Transverse colon (tissue), 4 donors: ENCODE results near the gene GPRC6A. TPM values are rescaled to one million over a fixed set of nuclear protein-coding genes. Genes with fewer than 3 reads are reported as not detected.

Source experiments
- DNase-seq: peaks from one replicate; pipeline ENCODE4 v3.0.0-alpha.2; 2019
- H3K27ac ChIP-seq, 4 donors: fragments of 200-600 bp; sonication (generic); 2 replicates each; pipeline ENCODE4 v1.5.1; 2016 to 2018; ENCODE audit warnings: inconsistent platforms in 4 of 4
- H3K27me3 ChIP-seq: fragments of 200-600 bp; sonication (generic); 2 replicates; pipeline ENCODE4 v1.5.1; 2017; ENCODE audit warnings: inconsistent platforms
- H3K36me3 ChIP-seq, 4 donors: fragments of 200-600 bp; sonication (generic); 2 replicates each; pipeline ENCODE4 v1.5.1; 2017 to 2019; ENCODE audit warnings: inconsistent platforms in 4 of 4
- H3K4me1 ChIP-seq, 4 donors: fragments of 200-600 bp; sonication (generic); 2 replicates each; pipeline ENCODE4 v1.5.1; 2017 to 2020; ENCODE audit warnings: inconsistent platforms in 4 of 4
- H3K4me3 ChIP-seq, 4 donors: fragments of 200-600 bp; sonication (generic); 1 replicate in 1 of 4; 2 replicates in 3 of 4; pipeline versions ENCODE4 v1.5.1 to v1.6.1; 2017 to 2019; ENCODE audit warnings: inconsistent platforms in 4 of 4
- H3K9me3 ChIP-seq, 2 donors: fragments of 200-600 bp; sonication (generic); 2 replicates each; pipeline ENCODE4 v1.5.1; 2017 to 2019; ENCODE audit warnings: inconsistent platforms in 2 of 2
- CTCF ChIP-seq, 5 experiments: fragments of 200-600 bp in 3 of 5; fragments of 450-650 bp in 2 of 5; sonication (generic) in 3 of 5; IDR thresholded peaks; 1 replicate in 2 of 5; 2 replicates in 3 of 5; pipeline ENCODE4 v1.5.1; 2016 to 2017; ENCODE audit warnings: antibody characterized with exemption in 5 of 5, inconsistent platforms in 3 of 5, mild to moderate bottlenecking in 2 of 5, moderate library complexity in 1 of 5
- EP300 ChIP-seq: sonication (generic); formaldehyde crosslinking; IDR thresholded peaks from one replicate; pipeline ENCODE4 v1.6.1; 2017; ENCODE audit warnings: antibody characterized with exemption, low read depth
- POLR2A ChIP-seq: fragments of 450-650 bp; IDR thresholded peaks from one replicate; pipeline ENCODE4 v1.6.1; 2016; ENCODE audit warnings: antibody characterized with exemption, mild to moderate bottlenecking, moderate library complexity
- POLR2AphosphoS5 ChIP-seq, 3 donors: sonication (generic); formaldehyde crosslinking; IDR thresholded peaks; one replicate each; pipeline ENCODE4 v1.6.1; 2016; ENCODE audit warnings: antibody characterized with exemption in 3 of 3
- WGBS, 2 donors: methylation state at CpG; one replicate each; pipeline ENCODE4 v1.1.5; 2018; ENCODE audit warnings: low coverage in 1 of 2; 5-methylcytosine and 5-hydroxymethylcytosine counted together
- in situ Hi-C, 4 donors: fragments of 200-750 bp; cut with MboI; loops; one replicate each; pipeline versions ENCODE4 v1.15.0 to v1.15.1; 2017; ENCODE audit warnings: low sequenced_read_pairs in 3 of 4, low pct_ligation_motif_present in 1 of 4, low pct_unique_long_range_greater_than_20kb in 1 of 4
- intact Hi-C: fragments of 100-400 bp; cut with DNase I; formaldehyde crosslinking; loops from one replicate; pipeline ENCODE4 v1.15.1; 2023; ENCODE audit warnings: low total_unique reads
- total RNA-seq, 4 donors: library from RNA; depleted of rRNA; stranded (reverse); fragments of >200 nt; gene quantifications; one replicate each; pipeline ENCODE4 v1.1.0, GENCODE V29; 2016

The GPRC6A gene
- total RNA-seq, 4 donors from 2014 or later = not detected

- peaks cover 12% of the 10 kb centered on the region for H3K27me3 ChIP-seq
- WGBS, 2 donors = 68 to 70% methylated on average over 5 of the region's 5 CpGs
- intact Hi-C loops (no loop called here), in situ Hi-C loops (loop anchor here in 1 of 4 donors (25.0 kb wide), 1 partner anchor 178 kb away; no protein-coding TSS in a partner anchor)
- TF ChIP-seq POLR2AphosphoS5 (IDR thresholded peaks at IDR 0.05) (no peak), POLR2A (no peak), CTCF (IDR thresholded peaks at IDR 0.05) (no peak), EP300 (no peak)
- H3K36me3 ChIP-seq = no peaks in the 10 kb centered on the region
- no peaks in the 10 kb centered on the region for H3K9me3 ChIP-seq
- no peaks in the 10 kb centered on the region for H3K4me1 ChIP-seq
- no peak overlapping the region for H3K27ac ChIP-seq
- no peak overlapping the region for H3K4me3 ChIP-seq
- DNase-seq = no peak
Measured at GRCh38 chr6:116783852-116784251, 45.0 kb downstream of the GPRC6A start.

DNA sequence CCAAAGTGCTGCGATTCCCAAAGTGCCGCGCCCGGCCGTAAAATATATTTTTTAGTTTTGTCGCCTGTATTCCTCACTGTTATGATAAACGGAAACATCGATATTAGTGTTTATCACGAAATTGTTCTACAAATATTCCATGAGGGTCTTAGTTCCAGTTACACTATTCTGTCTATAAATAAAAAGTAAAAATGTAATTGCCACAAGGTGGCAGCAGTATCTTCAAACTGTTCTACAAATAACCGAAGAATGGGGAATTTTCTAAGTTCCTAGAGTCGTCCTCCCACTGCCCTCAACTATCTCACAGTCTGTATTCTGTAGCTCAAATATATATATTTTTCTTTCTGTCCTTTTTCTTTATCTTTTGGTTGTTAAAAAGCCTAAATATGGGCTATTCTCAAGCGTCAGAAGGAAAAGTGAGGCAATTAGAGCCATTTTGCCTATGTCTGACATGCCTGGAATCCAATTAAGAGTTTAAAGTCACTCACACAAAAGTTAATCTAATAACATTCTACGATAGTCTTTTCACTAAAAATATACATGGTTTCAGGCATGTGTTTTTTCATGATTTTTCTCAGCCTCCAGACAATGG lies 49.2 kb downstream of the GPRC6A start:
- Histone ChIP-seq H3K36me3 (no peaks in the 10 kb centered on the region), H3K9me3 (no peaks in the 10 kb centered on the region), H3K27ac (no peak overlapping the region), H3K27me3 (peaks cover 15% of the 10 kb centered on the region), H3K4me1 (no peaks in the 10 kb centered on the region), H3K4me3 (no peak overlapping the region)
- in situ Hi-C loops (loop anchor here in 1 of 4 donors (25.0 kb wide), 1 partner anchor 183 kb away; no protein-coding TSS in a partner anchor), intact Hi-C loops (no loop called here)
- no peak for DNase-seq
- no peak for TF ChIP-seq EP300
- peak; percentile 30 to 47 (median 42) for TF ChIP-seq CTCF (IDR thresholded peaks at IDR 0.05)
- WGBS, 2 donors = 29 to 36% methylated on average over 13 of the region's 13 CpGs

DNA sequence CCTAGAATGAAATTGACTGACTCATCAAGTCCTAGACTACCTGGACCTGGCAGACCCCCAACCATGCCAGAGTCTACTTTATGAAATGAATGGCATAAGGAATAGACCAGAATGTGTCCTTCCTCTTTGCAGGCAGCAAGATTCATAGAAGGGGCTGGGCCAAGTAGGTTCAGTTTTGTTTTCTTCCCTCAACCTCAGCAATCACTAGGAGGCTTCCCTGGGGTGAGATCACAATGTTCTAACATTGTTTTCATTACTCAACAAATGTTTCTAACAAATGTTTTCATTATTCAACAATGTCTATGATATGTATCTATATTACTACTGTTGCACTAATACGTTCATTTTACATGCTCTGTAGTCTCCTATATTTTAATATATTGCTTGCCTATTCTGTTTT lies 55.0 kb downstream of the GPRC6A start:
- H3K36me3 ChIP-seq = no peaks in the 10 kb centered on the region
- TF ChIP-seq CTCF (IDR thresholded peaks at IDR 0.05) (no peak), EP300 (no peak), POLR2AphosphoS5 (IDR thresholded peaks at IDR 0.05) (no peak), POLR2A (no peak)
- in situ Hi-C loops = no loop called here
- no peaks in the 10 kb centered on the region for H3K9me3 ChIP-seq
- H3K27me3 ChIP-seq = peaks cover 3% of the 10 kb centered on the region
- no peak overlapping the region for H3K4me3 ChIP-seq
- intact Hi-C loops = no loop called here
- 75 to 80% methylated on average over 1 of the region's 1 CpG for WGBS, 2 donors
- DNase-seq = no peak
- no peaks in the 10 kb centered on the region for H3K4me1 ChIP-seq
- no peak overlapping the region for H3K27ac ChIP-seq

GRCh38 chr6:116772450-116772849 lies 56.4 kb downstream of the GPRC6A start:
- DNase-seq = no peak
- Histone ChIP-seq H3K4me3 (no peak overlapping the region), H3K9me3 (no peaks in the 10 kb centered on the region), H3K27me3 (peaks cover 3% of the 10 kb centered on the region), H3K27ac (no peak overlapping the region), H3K36me3 (no peaks in the 10 kb centered on the region), H3K4me1 (no peaks in the 10 kb centered on the region)
- TF ChIP-seq CTCF (IDR thresholded peaks at IDR 0.05) (no peak), POLR2A (no peak), POLR2AphosphoS5 (IDR thresholded peaks at IDR 0.05) (no peak), EP300 (no peak)
- in situ Hi-C loops (no loop called here), intact Hi-C loops (no loop called here)
- 57 to 58% methylated on average over 1 of the region's 1 CpG for WGBS, 2 donors
